Activated T-helper 9 cell treated with anti-CD3 and anti-CD28 coated beads, Interleukin-2, amount 50 U/mL, for 16 hours (primary cell): ENCODE data around the gene MTURN.
"Not testable (repeated sequence)": the region's sequence is repeated elsewhere in the genome, so short reads cannot be mapped to it uniquely, and the experiment has no call there.

Source experiments
- DNase-seq: peaks from one replicate; pipeline ENCODE4 v3.0.0-alpha.2; 2020; ENCODE audit warnings: low read depth

The MTURN gene

DNA sequence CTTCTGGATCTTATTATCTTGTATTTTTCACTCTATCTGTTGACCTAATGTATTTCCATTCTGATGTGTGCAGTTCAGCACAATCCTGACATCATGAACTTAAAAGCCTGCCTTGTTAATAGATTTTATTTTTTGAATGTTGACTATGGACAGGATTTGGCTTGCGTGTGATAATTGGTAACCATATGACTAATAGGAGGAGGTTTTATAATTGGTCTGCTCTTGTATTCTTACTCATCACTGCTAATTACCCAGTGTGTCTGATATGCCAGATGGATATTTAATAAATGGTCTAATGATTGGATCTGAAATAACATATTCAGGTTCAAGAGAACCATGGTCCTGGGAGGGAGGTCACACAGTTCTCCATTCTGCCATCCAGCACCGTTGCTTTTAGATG lies 45.9 kb downstream of the MTURN start:
- no peak for DNase-seq

DNA sequence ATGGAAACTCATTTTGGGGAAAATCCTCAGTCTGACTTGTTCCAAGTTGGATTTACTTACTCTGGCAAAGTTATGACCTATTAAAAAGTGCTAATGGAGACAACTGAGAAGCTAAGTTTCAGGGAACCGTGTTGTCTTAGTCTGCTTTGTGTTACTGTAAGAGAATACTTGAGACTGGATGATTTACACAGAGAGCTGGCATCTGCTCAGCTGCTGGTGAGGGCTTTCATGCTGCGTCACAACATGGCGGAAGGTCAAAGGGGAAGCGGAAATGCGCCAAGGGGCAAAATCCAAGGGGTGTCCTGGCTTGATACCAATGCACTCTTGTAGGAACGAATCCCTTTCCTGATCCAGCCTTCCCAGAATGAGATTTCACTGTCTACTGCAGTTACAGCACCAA lies 46.4 kb downstream of the MTURN start:
- no peak for DNase-seq

DNA sequence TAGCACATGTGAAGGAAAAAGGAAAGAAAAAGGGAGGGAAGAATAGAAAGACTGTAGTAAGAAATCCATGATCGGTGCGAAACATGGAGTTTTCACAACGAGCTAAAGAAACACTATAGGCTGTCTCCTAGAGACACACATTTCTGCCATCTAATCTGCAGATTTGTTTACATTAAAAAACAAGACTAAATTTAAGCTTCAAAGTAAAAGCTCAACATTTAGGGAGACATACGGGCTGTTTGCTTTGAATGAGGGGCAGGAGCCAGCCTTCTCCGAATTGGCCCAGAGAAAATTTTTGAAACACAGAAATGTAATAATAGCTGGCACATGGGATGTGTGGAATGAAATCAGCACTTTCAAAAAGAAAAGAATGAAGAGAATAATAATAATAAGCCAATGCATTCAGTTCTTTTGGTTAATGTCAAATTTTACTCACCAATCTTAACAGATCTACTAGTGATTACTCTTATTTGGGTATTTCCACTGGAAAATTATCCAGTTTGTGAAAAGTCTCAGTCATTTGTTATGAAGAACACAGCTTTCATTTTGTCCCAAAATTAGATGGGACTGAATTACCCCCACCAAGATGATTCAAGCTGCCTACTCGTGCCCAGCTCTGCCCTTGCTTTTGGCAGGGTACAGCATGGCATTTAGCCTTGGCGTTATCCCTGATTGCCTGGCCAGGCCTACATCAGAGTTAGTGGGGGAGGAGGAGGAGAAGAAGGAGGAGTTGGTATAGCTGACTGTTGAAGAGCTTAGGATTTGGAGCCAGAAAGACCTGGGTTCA lies 47.1 kb downstream of the MTURN start:
- no peak for DNase-seq

DNA sequence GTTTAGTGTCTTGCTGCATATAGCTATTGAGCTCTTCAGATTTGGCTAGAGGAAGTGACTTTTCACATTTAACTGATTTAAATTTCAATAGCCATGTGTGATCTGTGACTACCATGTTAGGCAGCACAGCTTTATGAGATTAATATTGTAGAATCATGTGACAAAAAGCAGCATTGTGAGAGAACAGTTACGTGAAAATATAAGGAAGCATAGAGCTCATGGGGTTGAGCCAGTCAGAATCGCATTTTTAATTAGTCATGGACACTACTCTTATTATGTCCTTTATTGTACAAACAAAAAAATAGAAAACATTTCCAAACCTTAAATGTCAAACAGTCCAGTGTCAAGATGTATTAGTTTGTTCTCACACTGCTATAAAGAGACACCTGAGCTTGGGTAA lies 48.0 kb downstream of the MTURN start:
- no peak for DNase-seq

DNA sequence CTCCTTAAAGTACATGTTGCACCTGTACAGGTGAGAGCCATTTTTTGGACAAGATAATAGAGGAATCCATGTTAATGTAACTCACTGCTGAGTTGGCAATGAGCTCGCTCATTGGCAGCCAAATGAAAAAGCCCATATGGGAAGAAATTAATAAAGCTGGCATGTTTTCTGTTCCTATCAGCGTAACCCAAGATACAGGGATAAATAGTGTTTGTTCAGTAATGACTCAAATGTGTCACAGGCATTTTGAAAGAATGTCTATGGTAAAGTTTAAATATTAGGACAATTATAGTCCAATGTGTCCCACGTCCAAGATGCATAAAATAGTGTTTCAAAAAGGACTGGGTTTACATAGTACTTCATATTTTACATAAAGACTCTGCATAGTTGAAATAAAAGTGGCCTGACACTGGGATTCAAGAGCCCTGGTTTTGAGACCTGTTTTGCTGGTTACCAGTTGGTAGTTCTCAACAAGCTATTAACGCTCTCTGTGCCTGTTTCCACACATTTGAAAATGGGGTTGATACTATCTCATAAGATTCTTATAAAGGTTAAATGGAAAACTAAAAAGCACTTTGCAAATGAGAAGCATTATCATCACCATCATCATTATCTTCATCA lies 49.1 kb downstream of the MTURN start:
- DNase-seq: no peak

DNA sequence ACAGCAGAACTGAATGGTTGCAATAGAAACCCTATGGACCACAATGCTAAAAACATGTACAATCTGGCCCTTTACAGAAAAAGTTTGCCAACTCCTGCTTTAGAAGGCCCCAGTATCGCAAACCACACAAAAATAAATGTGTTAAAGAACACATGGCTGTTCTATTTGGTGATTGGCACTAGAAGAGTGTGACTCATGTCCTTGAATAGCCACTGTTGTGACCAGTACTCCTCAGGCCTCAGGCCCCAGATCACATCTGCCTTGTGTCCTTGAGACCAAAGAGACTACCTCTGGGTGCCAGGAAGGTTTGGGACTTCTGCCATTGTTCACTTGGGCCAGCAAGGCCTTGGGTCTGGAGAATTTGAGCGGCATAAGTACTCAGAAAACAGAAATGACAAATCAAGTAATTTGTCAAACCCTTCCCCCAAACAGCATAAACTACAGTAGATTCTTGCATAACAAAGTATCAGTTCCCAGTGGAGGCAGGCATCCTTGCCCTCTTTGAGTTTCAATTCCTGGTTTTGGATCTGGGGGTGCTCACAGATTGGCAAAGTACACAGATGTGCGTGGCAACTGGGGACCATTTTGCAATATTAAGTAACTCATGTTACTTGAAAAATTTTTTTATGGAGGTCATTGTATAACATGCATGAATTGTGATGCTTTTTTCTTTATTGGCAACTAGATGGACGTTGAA lies 50.2 kb downstream of the MTURN start:
- no peak for DNase-seq

DNA sequence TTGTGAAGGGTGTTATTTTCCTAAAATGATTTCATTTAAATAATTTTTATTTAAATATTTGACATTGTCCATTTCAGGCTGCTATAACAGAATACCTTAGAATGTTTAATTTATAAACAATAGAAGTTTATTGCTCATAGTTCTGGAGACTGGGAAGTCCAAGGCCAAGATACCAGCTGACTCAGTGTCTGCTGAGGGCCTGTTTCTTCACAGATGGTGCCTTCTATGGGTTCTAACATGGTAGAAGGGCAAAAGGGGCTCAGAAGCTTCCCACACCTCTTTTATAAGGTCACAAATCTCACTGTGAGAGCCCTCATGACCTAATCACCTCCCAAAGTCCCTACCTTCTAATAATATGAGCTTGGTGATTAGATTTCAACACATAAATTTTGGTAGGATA lies 50.7 kb downstream of the MTURN start:
- DNase-seq: no peak

DNA sequence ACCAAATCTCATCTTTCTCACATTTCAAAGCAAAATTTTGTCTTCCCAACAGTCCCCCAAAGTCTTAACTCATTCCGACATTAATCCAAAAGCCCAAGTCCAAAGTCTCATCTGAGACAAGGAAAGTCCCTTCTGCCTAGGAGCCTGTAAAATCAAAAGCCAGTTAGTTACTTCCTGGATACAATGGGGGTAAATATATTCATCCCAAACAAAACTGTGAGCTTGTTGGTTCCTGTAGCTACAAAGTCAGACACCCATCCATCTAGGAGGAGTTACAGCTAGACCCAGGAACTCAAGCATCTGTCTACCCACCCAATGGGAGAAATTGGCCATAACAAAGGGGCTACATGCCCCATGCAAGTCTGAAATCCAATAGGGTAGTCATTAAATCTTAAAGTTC lies 51.9 kb downstream of the MTURN start:
- no peak for DNase-seq

DNA sequence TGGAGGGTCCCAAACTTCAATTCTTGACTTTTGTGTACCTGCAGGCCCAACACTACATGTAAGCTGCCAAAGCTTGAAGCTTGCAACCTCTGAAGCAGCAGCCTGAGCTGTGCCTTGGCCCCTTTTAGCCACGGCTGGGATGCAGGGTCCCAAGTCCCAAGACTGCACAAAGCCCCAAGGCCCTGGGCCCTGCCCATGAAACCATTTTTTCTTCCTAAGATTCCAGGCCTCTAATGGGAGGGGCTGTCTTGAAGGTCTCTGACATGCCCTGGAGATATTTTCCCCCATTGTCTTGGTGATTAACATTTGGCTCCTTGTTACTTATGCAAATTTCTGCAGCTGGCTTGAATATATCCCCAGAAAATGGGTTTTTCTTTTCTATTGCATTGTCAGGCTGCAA lies 52.7 kb downstream of the MTURN start:
- DNase-seq: no peak

DNA sequence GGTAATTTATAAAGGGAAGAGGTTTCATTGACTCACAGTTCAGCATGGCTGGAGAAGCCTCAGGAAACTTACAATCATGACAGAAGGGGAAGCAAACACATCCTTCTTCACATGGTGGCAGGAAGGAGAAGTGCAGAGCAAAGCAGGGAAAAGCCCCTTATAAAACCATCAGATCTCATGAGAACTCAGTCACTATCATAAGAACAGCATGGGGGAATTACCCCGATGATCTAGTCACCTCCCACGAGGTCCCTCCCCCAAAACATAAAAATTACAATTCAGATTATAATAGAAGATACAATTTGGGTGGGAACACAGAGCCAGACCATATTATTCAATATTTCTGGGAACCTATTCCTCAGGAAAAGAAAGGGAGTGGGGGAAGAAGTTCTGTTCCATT lies 53.6 kb downstream of the MTURN start:
- DNase-seq: not testable (repeated sequence)

DNA sequence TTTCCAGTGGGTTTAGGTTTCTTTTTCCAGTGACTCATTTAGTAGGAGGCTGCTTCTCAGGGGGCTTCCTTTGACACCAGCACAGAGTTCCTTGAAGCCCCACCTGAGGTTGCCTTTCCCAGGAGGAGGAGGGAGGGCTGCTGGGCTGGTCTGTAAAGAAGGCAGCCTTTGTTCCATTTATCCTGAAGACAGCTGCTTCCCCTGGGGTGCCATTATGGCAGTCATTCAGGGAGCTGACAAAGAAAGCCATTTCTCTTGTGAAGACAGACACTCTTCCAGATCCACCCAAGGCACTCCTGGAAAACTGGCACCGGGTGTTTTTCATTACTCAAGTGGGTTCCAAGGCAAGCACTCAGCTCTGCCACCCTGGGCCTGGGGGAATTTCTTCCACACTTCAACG lies 54.0 kb downstream of the MTURN start:
- DNase-seq: no peak

DNA sequence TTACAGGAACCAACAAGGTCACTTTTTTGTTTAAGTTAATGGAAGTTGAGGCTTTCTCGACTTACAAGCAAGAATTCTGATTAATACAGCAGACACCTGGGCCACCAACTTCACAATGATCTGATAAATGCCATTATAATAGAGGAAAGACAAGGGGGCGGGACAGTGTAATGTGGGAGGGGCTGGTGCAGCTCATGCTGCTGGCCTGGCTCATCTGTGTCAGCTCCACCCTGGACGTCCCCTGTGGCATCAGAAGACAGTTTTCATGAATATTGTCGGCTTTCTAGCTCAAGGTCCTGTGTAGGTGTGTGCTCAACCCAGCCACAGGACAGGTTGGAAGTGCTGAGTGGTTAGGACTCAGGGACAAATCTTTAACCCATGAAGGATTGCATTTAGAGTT lies 57.0 kb downstream of the MTURN start:
- no peak for DNase-seq

DNA sequence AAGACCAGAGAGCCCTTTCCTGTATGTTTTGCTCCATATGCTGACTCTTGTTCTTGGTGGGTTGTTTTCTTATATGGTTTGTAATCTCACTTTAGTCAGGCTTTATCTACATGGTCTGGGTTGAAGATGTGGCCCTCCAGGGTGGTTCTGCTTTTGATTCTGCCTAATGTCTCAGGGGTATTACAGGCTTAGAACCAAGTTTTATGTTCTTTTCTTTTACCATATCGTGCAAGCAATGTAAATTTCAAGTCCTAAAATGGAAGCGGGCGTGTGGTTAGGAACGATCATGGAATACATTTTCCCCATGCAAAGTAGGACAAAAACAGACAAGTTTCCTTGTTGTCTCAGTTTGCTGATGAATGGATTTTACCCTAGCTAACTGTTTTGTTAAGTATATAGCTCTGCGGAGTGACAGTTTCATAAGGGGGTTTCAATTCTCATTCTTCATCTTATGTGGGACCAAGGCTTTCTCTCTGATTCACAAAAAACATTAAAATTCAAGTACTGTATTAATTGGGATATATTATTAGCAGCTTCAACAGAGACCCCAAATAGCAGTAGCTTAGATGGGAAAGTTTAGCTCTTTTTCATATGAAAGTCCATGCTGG lies 58.7 kb downstream of the MTURN start:
- no peak for DNase-seq

DNA sequence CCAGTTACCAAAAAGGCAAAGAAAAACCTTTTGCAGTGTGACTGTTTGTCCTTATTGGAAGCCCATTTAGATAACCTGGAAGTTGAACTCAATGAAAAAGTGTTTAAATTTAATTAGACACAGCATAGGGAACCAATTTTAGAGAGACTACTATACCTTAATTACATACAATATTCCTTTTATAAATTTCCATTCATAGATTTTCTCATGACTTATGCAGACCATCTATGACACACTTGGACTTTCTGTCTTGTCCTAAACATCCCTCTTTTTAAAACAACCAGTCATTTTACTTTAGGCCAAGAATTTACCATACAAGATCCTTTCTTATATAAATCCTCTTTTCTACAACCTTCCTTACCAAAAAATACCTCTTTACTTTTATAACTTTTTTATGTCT lies 61.6 kb downstream of the MTURN start:
- no peak for DNase-seq

DNA sequence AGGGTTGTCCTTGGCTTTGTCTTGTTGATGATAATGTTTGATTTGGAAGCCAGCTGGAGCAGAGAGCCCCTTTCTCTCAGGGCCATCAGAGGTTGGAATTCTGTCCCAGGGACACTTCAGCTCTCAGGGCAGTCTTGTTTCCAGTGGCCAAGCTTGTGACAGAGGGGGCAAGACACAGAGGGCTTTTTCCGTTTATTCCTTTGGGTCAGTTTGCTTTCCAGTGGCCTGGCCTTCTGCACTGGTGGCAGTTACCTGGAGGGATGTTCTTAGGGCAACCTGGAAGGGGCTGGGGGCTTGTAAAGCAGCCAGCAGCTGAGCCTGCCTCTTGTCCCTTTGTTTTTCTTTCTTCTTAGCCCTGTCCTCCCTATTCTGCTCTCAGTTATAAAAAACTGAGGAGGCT lies 62.7 kb downstream of the MTURN start:
- no peak for DNase-seq

DNA sequence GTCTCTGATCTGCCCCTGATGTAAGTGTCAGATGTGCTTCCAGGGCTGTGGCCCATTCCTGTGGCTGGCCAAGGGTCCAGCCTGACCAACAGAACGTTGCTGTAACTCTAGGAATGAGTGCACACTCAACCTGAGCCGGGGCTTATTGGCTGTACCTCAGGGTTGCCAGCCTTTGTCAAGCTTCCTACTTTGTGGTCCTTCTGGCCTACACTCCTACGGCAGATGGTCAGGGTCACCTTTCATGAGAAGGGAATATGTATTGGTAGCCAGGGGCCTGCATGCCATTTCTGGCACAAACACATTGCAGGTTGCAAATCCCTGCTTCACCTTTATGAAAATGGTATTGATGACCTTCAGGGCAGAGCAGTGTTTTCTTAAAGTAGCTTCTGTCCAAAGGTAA lies 64.5 kb downstream of the MTURN start:
- no peak for DNase-seq

DNA sequence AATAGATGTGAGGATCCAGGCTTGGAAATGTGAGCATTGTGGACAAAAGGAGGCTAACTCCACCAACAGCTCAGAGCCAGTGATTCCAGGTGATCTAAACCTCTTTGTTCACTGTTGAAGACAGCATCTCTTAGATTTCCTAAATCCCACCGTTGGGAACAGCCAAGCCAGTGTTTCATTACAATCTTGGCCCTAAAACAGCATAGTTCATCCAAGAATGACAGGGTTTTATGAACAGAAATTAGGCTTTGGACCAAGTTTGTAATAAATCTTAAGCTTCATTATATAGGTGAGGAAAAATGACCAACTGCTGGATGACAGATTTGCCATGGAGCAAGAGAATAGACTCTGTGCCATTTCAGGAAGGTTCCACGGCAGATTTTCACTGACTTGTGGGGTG lies 65.8 kb downstream of the MTURN start:
- no peak for DNase-seq

DNA sequence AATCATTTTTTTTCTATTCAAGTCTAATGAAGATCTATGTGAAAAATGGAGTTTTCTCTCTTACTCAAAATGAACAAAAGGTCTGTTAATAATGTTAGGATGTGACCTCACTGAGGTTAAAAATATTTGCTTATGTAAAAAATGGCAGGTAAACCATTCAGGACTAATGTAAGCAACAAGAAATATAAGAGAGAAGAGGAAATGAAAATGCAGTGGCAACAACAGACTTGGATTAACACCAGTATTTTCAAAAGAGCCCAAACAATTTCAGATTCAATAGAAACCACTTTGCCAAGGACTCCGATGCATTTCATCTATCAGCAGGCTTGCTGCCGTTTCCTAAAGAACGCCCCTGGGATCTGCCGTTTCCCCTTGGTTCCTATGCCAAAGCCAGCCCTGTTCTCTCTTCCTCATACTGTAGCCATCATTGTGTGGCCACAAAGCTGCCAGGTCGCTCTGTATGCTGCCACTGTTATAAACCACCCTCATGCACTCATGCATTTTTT lies 66.4 kb downstream of the MTURN start:
- DNase-seq: no peak

DNA sequence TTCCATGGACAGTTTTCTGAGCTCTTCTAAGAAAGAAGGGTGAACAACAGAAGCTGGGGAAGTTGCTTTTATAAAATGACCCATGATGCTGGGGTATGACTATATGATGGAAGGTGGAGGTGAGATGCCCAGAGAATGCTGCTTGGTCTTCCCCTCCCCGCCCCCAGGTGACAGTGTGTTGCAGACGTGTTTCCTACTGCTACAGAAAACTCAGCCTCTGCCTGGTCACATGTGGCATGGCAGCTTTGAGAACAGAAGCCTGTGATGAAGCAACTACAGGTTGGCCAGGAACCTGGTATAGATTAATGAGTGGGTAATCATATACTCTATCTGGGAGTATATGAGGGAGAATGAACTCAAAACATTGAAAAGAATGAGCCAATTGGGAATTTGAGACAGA lies 67.1 kb downstream of the MTURN start:
- DNase-seq: no peak

DNA sequence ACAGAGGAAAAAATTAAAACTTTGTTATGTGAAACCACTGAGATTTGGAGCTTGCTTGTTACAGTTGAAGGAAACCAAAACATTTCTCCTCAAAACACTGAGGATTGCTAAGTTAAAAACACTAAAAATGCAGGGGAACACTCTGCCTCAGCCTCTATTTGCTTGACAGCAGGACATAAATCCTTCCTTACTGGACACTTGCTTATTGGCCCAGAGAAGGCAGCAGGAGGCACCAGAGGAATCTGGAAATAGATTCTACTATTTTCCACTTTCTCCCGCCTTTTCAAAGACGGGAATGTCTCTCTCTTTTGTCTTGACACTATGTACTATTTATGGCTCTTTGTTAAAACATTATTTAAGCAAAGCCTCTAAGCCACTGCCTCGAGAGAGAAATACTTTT lies 67.9 kb downstream of the MTURN start:
- no peak for DNase-seq

DNA sequence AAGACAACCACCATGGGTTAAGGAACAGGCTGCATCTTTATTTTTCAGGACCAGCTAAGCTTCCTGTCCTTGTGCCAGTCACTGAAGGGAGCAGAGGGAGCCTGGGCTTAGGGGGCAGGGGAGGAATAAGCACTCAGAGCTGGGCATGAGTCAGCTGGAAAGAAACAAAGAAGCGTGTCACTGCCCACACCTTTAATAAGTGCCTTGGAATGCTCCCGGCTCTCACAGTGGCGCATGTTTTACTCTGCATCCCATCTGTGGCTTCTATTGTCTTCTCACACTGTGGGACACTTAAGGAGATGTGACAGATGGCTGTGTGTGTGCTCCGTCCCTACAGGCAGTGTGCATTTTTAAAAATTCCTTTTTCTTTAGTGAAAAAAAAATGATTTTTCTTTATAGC lies 71.7 kb downstream of the MTURN start:
- no peak for DNase-seq

DNA sequence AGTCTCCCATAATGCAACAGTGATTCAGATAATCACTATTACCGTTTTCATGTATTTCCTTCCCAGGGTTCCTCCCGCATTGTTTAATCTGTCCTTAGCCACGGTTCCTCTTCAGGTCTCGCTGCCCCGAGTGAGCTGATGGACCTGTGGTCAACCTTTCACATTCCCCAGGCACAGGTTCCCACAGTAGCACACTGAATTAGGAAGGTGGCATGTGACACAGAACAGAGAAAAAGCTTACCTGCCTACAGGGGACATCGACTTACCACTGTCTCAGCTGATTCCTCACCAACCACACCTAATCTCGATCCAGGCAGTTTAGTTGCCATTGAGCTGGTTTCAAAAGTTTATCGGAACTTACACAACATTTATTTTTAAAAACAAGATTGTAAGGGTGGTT lies 72.2 kb downstream of the MTURN start:
- DNase-seq: no peak

DNA sequence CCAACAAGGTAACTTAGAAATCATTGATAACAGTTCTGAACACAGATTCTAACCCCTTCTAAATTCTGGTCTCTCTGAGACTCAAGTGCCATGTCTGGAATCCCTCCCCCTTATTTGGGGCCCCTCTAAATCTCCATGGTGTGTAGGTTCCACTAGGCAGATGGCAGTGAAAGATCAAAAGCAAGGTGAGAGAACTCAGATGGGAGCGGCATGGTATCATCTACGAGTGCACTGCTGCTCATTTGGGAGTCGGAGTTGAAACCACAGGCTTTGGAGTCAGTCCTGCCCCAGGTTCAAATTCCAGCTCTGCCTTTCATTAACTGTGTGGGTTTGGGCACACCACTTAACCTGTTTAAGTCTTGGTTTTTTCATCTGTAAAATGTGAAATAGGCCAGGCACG lies 72.6 kb downstream of the MTURN start:
- no peak for DNase-seq
